Smooth muscle cell (in vitro differentiated cells): Measurements from ENCODE around the gene LMNB1. TPM values are rescaled to one million over a fixed set of nuclear protein-coding genes. Genes with fewer than 3 reads are reported as not detected.

ENCODE experiments used
- DNase-seq: peaks from one replicate; lab custom pipeline; 2025; ENCODE audit not compliant: unreplicated experiment; lab: John Stamatoyannopoulos, UW
- H2AFZ ChIP-seq: fragments of 200-600 bp; sonication (generic); 2 replicates; pipeline ENCODE4 v1.6.0; 2016; ENCODE audit warnings: antibody characterized with exemption, low read depth, mild to moderate bottlenecking
- H3F3A ChIP-seq: fragments of 200-600 bp; sonication (generic); 2 replicates; pipeline ENCODE4 v1.6.0; 2017; ENCODE audit warnings: antibody characterized with exemption, low read depth
- H3K27ac ChIP-seq: fragments of 200-600 bp; sonication (generic); 2 replicates; pipeline ENCODE4 v1.5.1; 2016; ENCODE audit warnings: low read depth, mild to moderate bottlenecking
- H3K27me3 ChIP-seq: fragments of 200-600 bp; sonication (generic); 2 replicates; pipeline ENCODE4 v1.6.1; 2016; ENCODE audit warnings: low read depth, mild to moderate bottlenecking
- H3K36me3 ChIP-seq: fragments of 200-600 bp; sonication (generic); 2 replicates; pipeline ENCODE4 v1.5.1; 2016; ENCODE audit warnings: low read depth
- H3K4me1 ChIP-seq: fragments of 200-600 bp; sonication (generic); 2 replicates; pipeline ENCODE4 v1.5.1; 2016; ENCODE audit warnings: low read depth
- H3K4me2 ChIP-seq: fragments of 200-600 bp; sonication (generic); 2 replicates; pipeline ENCODE4 v1.6.0; 2016; ENCODE audit warnings: mild to moderate bottlenecking
- H3K4me3 ChIP-seq: fragments of 200-600 bp; sonication (generic); 2 replicates; pipeline ENCODE4 v1.5.1; 2016; ENCODE audit warnings: mild to moderate bottlenecking
- H3K79me2 ChIP-seq: fragments of 200-600 bp; sonication (generic); 2 replicates; pipeline ENCODE4 v1.6.0; 2016; ENCODE audit warnings: low read depth, mild to moderate bottlenecking
- H3K9ac ChIP-seq: fragments of 200-600 bp; sonication (generic); 2 replicates; pipeline ENCODE4 v1.6.0; 2016; ENCODE audit warnings: low read depth
- H3K9me3 ChIP-seq: fragments of 200-600 bp; sonication (generic); replicated peaks from 2 replicates; pipeline ENCODE4 v1.5.1; 2016; ENCODE audit warnings: low read depth
- H4K20me1 ChIP-seq: fragments of 200-600 bp; sonication (generic); 2 replicates; pipeline ENCODE4 v1.6.0; 2016; ENCODE audit warnings: low read depth
- CTCF ChIP-seq: fragments of 200-600 bp; sonication (generic); IDR thresholded peaks from 2 replicates; pipeline ENCODE4 v1.5.1; 2017; ENCODE audit warnings: borderline replicate concordance, mild to moderate bottlenecking, antibody characterized with exemption; ENCODE audit not compliant: insufficient read depth, poor library complexity, severe bottlenecking
- WGBS: methylation state at CpG from one replicate; pipeline ENCODE4 v1.1.7; 2016; ENCODE audit warnings: low lambda C conversion rate; 5-methylcytosine and 5-hydroxymethylcytosine counted together
- polyA plus RNA-seq: library from polyadenylated mRNA; unstranded; fragments of >200 nt; fragmentation: Nextera tagmentation; extraction: Ambion mirVana; gene quantifications from 2 replicates; pipeline ENCODE4 v1.2.1, GENCODE V29; 2016
- small RNA-seq: library from RNA; depleted of rRNA; stranded (forward); fragments of <200 nt; gene quantifications from one replicate; pipeline ENCODE3, GENCODE V24; 2014
- total RNA-seq: library from RNA; depleted of rRNA; stranded (reverse); fragments of >200 nt; gene quantifications from 2 replicates; pipeline ENCODE4 v1.2.3, GENCODE V29; 2014

LMNB1 gene
- total and polyA plus RNA-seq, 2 experiments from 2014 or later, result 8.4 to 32.5 TPM

GRCh38 chr5:126884269-126884819 lies 107.4 kb downstream of the LMNB1 start:
- WGBS, result 39% methylated on average over 5 of the region's 5 CpGs
- H3K27me3 ChIP-seq, result no peaks in the 10 kb centered on the region
- H3K4me1 ChIP-seq, result no peaks in the 10 kb centered on the region
- no peak overlapping the region for H2AFZ ChIP-seq
- peak overlapping the region; percentile 36 for H3K4me2 ChIP-seq
- H3K79me2 ChIP-seq, result no peaks in the 10 kb centered on the region
- no peaks in the 10 kb centered on the region for H3F3A ChIP-seq
- no peaks in the 10 kb centered on the region for H3K36me3 ChIP-seq
- H4K20me1 ChIP-seq, result no peaks in the 10 kb centered on the region
- H3K9me3 ChIP-seq, result no peaks in the 10 kb centered on the region
- no peak for DNase-seq
- no peak for TF ChIP-seq CTCF
- no peak overlapping the region for H3K4me3 ChIP-seq
- no peak overlapping the region for H3K9ac ChIP-seq
- peak overlapping the region; percentile 53 for H3K27ac ChIP-seq

Small RNAs within 50 kb of the gene (small RNA-seq; reads per million reads assigned to genes)
- gene RNU6-752P, result not detected

Other genes with a start within 250 kb of the LMNB1 start
- gene ALDH7A1, start 181.9 kb upstream of the LMNB1 start, total RNA-seq, result 26.5 and 28.4 TPM in 2 replicates
- gene ALDH7A1, start 181.9 kb upstream of the LMNB1 start, polyA plus RNA-seq, result 55.3 and 56.8 TPM in 2 replicates
- gene PHAX, start 176.2 kb upstream of the LMNB1 start, total RNA-seq, result 34.4 and 61.3 TPM in 2 replicates
- gene PHAX, start 176.2 kb upstream of the LMNB1 start, polyA plus RNA-seq, result 45.4 and 58.2 TPM in 2 replicates